Measurements from ENCODE around the gene SLC66A3. TPM values are rescaled to one million over a fixed set of nuclear protein-coding genes. Genes with fewer than 3 reads are reported as not detected.

SLC66A3 gene
- total RNA-seq, 1 experiment from 2014 or later: 13.3 TPM

DNA sequence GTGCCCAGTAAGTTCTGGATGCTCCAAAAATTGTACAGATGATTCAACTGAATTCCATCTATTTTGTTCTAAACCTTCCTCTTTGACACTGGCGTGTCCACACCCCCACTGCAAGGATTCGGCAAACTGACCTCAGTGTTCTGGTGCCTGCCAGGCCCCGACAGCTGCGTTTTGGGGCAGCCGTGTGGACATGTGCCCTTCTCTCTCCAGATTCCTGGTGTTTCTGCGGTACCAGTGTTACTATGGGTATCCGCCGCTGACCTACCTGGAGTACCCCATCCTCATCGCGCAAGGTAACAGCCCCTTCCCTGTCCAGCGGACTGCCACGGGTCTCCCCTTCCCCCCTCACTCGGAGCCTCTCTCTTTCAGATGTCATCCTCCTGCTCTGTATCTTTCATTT is 5.0 kb downstream of the SLC66A3 start:
- Mint-ChIP-seq H3K4me3 (no peak overlapping the region), H3K27me3 (ENCODE audit: low read depth) (peaks cover 7% of the 10 kb centered on the region), H3K36me3 (ENCODE audit: insufficient read depth in 1 of 3, low read depth in 3 of 3) (no peaks in the 10 kb centered on the region; a peak in 1 of 7 replicates), H3K27ac (no peak overlapping the region), H3K9me3 (no peaks in the 10 kb centered on the region), H3K4me1 (peaks cover 7 to 21% of the 10 kb centered on the region in 2 experiments)
- H3K18ac ChIP-seq (ENCODE audit: insufficient read length, low read depth, low read length): no peak overlapping the region
- TF ChIP-seq, protein P1, sequence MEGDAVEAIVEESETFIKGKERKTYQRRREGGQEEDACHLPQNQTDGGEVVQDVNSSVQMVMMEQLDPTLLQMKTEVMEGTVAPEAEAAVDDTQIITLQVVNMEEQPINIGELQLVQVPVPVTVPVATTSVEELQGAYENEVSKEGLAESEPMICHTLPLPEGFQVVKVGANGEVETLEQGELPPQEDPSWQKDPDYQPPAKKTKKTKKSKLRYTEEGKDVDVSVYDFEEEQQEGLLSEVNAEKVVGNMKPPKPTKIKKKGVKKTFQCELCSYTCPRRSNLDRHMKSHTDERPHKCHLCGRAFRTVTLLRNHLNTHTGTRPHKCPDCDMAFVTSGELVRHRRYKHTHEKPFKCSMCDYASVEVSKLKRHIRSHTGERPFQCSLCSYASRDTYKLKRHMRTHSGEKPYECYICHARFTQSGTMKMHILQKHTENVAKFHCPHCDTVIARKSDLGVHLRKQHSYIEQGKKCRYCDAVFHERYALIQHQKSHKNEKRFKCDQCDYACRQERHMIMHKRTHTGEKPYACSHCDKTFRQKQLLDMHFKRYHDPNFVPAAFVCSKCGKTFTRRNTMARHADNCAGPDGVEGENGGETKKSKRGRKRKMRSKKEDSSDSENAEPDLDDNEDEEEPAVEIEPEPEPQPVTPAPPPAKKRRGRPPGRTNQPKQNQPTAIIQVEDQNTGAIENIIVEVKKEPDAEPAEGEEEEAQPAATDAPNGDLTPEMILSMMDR (conservative IDR thresholded peaks at IDR 0.05): no peak
- no peak overlapping the region for H4K5ac ChIP-seq (ENCODE audit: insufficient read length, low read depth, low read length)
- H3K23ac ChIP-seq (ENCODE audit: insufficient read length, low read depth, low read length): no peak overlapping the region
- no peak overlapping the region for H3K9ac ChIP-seq (ENCODE audit: extremely low read depth, insufficient read length, low read length)
- no peaks in the 10 kb centered on the region for H3K4me1 ChIP-seq (ENCODE audit: insufficient read depth, low read length)
- no peak overlapping the region for H3K27ac ChIP-seq (ENCODE audit: insufficient read length, low read depth, low read length)
- WGBS (ENCODE audit: extremely low coverage, insufficient read length, low lambda C conversion rate): no CpG with 5 or more reads among the region's 13 CpGs
- no peak overlapping the region for H2BK120ac ChIP-seq (ENCODE audit: low read depth, low read length, poor library complexity, severe bottlenecking)
- H2BK20ac ChIP-seq (ENCODE audit: low read depth, low read length, poor library complexity, severe bottlenecking): no peak overlapping the region
- no peaks in the 10 kb centered on the region for H3K79me2 ChIP-seq (ENCODE audit: insufficient read depth, low read length)
- no peak overlapping the region for H2AK5ac ChIP-seq (ENCODE audit: insufficient read length, low read length)
- no peak overlapping the region for H2AFZ ChIP-seq (ENCODE audit: low read length)
- H4K91ac ChIP-seq (ENCODE audit: insufficient read length, low read depth, low read length): no peak overlapping the region
- no peak overlapping the region for H3K14ac ChIP-seq (ENCODE audit: insufficient read depth, low read length)
- no peaks in the 10 kb centered on the region for H4K20me1 ChIP-seq (ENCODE audit: control insufficient read depth, insufficient read depth, insufficient read length)
- H3K79me1 ChIP-seq (ENCODE audit: insufficient read depth, low read depth, low read length, poor library complexity, severe bottlenecking): no peaks in the 10 kb centered on the region
- no peak overlapping the region for H4K8ac ChIP-seq (replicated peaks; ENCODE audit: insufficient read length, low read depth, low read length)
- no peak for DNase-seq
- no peak overlapping the region for H2BK15ac ChIP-seq (ENCODE audit: low read depth, low read length)
- H2BK12ac ChIP-seq (ENCODE audit: insufficient read length, low read depth, low read length): no peak overlapping the region
- H3K27me3 ChIP-seq (ENCODE audit: insufficient read depth, low read length): no peaks in the 10 kb centered on the region
- H3T11ph ChIP-seq (ENCODE audit: low read length): no peak overlapping the region
- H3K4me2 ChIP-seq (ENCODE audit: insufficient read depth, insufficient read length, low read length): no peak overlapping the region
- H3K23me2 ChIP-seq (ENCODE audit: insufficient read length, low read depth, low read length, poor library complexity, severe bottlenecking): no peaks in the 10 kb centered on the region
- H3K9me3 ChIP-seq (ENCODE audit: control insufficient read depth, low read depth, low read length): no peaks in the 10 kb centered on the region
- no peak overlapping the region for H3K56ac ChIP-seq (ENCODE audit: insufficient read length, low read depth, low read length)
- no peak overlapping the region for H3K4ac ChIP-seq (ENCODE audit: low read depth, low read length)
- no peak overlapping the region for H2BK5ac ChIP-seq (ENCODE audit: insufficient read length, low read length)
